HCT116 (cell line): ENCODE data around the gene TRIM50.

Experiments
- CEBPB ChIP-seq: IDR thresholded peaks from 2 replicates; pipeline ENCODE4 v1.6.1; 2012; ENCODE audit warnings: low read depth
- EZH2 ChIP-seq: fragments of 200-600 bp; sonication (generic); IDR thresholded peaks from 2 replicates; pipeline ENCODE4 v1.6.1; 2017; ENCODE audit warnings: antibody characterized with exemption, mixed run types
- JUND ChIP-seq: IDR thresholded peaks from 2 replicates; pipeline ENCODE4 v1.6.1; 2012
- RAD21 ChIP-seq: IDR thresholded peaks from 2 replicates; pipeline ENCODE4 v1.6.1; 2012; ENCODE audit warnings: low read depth, mild to moderate bottlenecking
- ZNF274 ChIP-seq: fragments of 200-500 bp; sonication (Bioruptor generic); IDR thresholded peaks from 2 replicates; pipeline ENCODE4 v1.6.1; 2014; ENCODE audit warnings: mild to moderate bottlenecking, low read depth, low read length, inconsistent platforms
- TF ChIP-seq, protein P1 (sequence below), 3 experiments: fragments of 200-600 bp in 1 of 3; sonication (generic) in 1 of 3; IDR thresholded peaks in 2 of 3; conservative IDR thresholded peaks in 1 of 3; 2 replicates each; pipeline ENCODE4 v1.5.1; 2012 to 2017; ENCODE audit warnings: low read depth in 2 of 3, low read length in 2 of 3, antibody characterized with exemption in 1 of 3, borderline replicate concordance in 1 of 3, control low read depth in 1 of 3, mild to moderate bottlenecking in 1 of 3, mixed read lengths in 1 of 3, mixed run types in 1 of 3, moderate library complexity in 1 of 3; ENCODE audit not compliant: insufficient read depth in 1 of 3

GRCh38 chr7:73329861-73330581 is 2.1 kb upstream of the TRIM50 start:
- TF ChIP-seq CEBPB (no peak), EZH2 (no peak), JUND (no peak), ZNF274 (no peak), RAD21 (no peak)
- TF ChIP-seq, protein P1, sequence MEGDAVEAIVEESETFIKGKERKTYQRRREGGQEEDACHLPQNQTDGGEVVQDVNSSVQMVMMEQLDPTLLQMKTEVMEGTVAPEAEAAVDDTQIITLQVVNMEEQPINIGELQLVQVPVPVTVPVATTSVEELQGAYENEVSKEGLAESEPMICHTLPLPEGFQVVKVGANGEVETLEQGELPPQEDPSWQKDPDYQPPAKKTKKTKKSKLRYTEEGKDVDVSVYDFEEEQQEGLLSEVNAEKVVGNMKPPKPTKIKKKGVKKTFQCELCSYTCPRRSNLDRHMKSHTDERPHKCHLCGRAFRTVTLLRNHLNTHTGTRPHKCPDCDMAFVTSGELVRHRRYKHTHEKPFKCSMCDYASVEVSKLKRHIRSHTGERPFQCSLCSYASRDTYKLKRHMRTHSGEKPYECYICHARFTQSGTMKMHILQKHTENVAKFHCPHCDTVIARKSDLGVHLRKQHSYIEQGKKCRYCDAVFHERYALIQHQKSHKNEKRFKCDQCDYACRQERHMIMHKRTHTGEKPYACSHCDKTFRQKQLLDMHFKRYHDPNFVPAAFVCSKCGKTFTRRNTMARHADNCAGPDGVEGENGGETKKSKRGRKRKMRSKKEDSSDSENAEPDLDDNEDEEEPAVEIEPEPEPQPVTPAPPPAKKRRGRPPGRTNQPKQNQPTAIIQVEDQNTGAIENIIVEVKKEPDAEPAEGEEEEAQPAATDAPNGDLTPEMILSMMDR (IDR thresholded peaks at IDR 0.05 in 2 of 3, conservative IDR thresholded peaks at IDR 0.05 in 1 of 3; ENCODE audit: borderline replicate concordance in 1 of 3, insufficient read depth in 1 of 3, low read depth in 2 of 3, low read length in 2 of 3), result no peak
